ENCODE measurements around the gene SH2B3.
"Not testable (repeated sequence)": the region's sequence is repeated elsewhere in the genome, so short reads cannot be mapped to it uniquely, and the experiment has no call there.

SH2B3 gene

GRCh38 chr12:111398530-111398929 is 7.2 kb upstream of the SH2B3 start:
- Histone ChIP-seq H3K4me1 (no peaks in the 10 kb centered on the region), H3K27ac (no peak overlapping the region), H3K9ac (no peak overlapping the region), H3K4me3 (ENCODE audit: low read depth, low read length) (no peak overlapping the region), H3K4me2 (ENCODE audit: low read length) (no peak overlapping the region), H3K79me2 (no peaks in the 10 kb centered on the region), H3K36me3 (ENCODE audit: control insufficient read depth, insufficient read depth, low read length) (no peaks in the 10 kb centered on the region), H3K27me3 (ENCODE audit: control insufficient read depth, insufficient read depth, low read length) (no peaks in the 10 kb centered on the region), H3K9me3 (ENCODE audit: control insufficient read depth, low read length) (no peaks in the 10 kb centered on the region), H2AFZ (no peak overlapping the region)
- TF ChIP-seq, protein P1, sequence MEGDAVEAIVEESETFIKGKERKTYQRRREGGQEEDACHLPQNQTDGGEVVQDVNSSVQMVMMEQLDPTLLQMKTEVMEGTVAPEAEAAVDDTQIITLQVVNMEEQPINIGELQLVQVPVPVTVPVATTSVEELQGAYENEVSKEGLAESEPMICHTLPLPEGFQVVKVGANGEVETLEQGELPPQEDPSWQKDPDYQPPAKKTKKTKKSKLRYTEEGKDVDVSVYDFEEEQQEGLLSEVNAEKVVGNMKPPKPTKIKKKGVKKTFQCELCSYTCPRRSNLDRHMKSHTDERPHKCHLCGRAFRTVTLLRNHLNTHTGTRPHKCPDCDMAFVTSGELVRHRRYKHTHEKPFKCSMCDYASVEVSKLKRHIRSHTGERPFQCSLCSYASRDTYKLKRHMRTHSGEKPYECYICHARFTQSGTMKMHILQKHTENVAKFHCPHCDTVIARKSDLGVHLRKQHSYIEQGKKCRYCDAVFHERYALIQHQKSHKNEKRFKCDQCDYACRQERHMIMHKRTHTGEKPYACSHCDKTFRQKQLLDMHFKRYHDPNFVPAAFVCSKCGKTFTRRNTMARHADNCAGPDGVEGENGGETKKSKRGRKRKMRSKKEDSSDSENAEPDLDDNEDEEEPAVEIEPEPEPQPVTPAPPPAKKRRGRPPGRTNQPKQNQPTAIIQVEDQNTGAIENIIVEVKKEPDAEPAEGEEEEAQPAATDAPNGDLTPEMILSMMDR (IDR thresholded peaks at IDR 0.05), result no peak

DNA sequence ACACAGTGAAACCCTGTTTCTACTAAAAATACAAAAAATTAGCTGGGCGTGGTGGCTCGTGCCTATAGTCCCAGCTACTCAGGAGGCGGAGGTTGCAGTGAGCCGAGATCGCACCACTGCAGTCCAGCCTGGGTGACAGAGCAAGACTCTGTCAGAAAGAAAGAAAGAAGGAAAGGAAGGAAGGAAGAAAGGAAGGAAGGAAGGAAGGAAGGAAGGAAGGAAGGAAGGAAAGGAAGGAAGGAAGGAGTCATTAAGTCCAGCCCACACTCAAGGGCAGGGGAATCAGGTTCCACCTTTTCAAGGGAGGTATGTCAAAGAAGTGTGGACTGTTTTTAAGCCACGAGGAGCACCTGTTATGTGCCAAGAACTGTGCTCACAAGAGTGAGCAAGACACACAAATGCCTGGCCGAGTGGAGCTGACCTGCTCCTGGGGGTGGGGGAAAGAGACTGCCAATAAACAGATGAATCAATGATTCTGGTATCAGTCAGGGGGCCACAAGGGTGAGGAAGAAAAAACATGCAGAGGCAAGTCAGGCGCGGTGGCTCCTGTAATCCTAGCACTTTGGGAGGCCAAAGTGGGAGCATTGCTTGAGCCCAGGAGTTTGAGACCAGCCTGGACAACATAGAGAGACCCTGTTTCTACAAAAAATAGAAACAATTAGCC is 5.8 kb upstream of the SH2B3 start:
- not testable (repeated sequence) for H3K4me2 ChIP-seq (ENCODE audit: low read length); H3K36me3 ChIP-seq (ENCODE audit: control insufficient read depth, insufficient read depth, low read length); H3K79me2 ChIP-seq; H3K9me3 ChIP-seq (ENCODE audit: control insufficient read depth, low read length); H2AFZ ChIP-seq; H3K27me3 ChIP-seq (ENCODE audit: control insufficient read depth, insufficient read depth, low read length); H3K4me3 ChIP-seq (ENCODE audit: low read depth, low read length); H3K9ac ChIP-seq; H3K4me1 ChIP-seq; H3K27ac ChIP-seq

- no peak overlapping the region for H3K27ac ChIP-seq
- no peak overlapping the region for H3K9ac ChIP-seq
- H3K27me3 ChIP-seq (ENCODE audit: control insufficient read depth, insufficient read depth, low read length), result no peaks in the 10 kb centered on the region
- TF ChIP-seq, protein P1 (IDR thresholded peaks at IDR 0.05), result no peak
- H3K9me3 ChIP-seq (ENCODE audit: control insufficient read depth, low read length), result no peaks in the 10 kb centered on the region
- no peaks in the 10 kb centered on the region for H3K79me2 ChIP-seq
- H3K4me3 ChIP-seq (ENCODE audit: low read depth, low read length), result no peak overlapping the region
- H3K4me2 ChIP-seq (ENCODE audit: low read length), result no peak overlapping the region
- H2AFZ ChIP-seq, result no peak overlapping the region
- no peaks in the 10 kb centered on the region for H3K4me1 ChIP-seq
- no peaks in the 10 kb centered on the region for H3K36me3 ChIP-seq (ENCODE audit: control insufficient read depth, insufficient read depth, low read length)
Measured at GRCh38 chr12:111401167-111401605, 4.5 kb upstream of the SH2B3 start.

DNA sequence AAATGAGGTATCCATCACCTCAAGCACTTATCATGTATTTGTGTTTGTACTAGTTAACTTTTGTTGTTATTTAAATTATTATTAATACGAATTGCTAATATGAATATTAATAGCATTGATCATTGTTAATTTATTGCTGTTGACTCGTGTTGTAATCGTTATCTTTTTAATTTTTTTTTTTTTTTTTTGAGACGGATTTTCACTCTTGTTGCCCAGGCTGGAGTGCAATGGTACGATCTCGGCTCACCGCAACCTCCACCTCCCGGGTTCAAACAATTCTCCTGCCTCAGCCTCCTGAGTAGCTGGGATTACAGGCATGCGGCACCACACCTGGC is 3.3 kb upstream of the SH2B3 start:
- not testable (repeated sequence) for H3K4me2 ChIP-seq (ENCODE audit: low read length); H2AFZ ChIP-seq; H3K36me3 ChIP-seq (ENCODE audit: control insufficient read depth, insufficient read depth, low read length); H3K27me3 ChIP-seq (ENCODE audit: control insufficient read depth, insufficient read depth, low read length); H3K79me2 ChIP-seq; H3K4me1 ChIP-seq; H3K4me3 ChIP-seq (ENCODE audit: low read depth, low read length); H3K9ac ChIP-seq; H3K9me3 ChIP-seq (ENCODE audit: control insufficient read depth, low read length); H3K27ac ChIP-seq

GRCh38 chr12:111404362-111405148 is 1.2 kb upstream of the SH2B3 start:
- H3K4me1 ChIP-seq, result peaks cover 5% of the 10 kb centered on the region
- H3K9ac ChIP-seq, result no peak overlapping the region
- H3K79me2 ChIP-seq, result no peaks in the 10 kb centered on the region
- no peak overlapping the region for H3K4me3 ChIP-seq (ENCODE audit: low read depth, low read length)
- H3K9me3 ChIP-seq (ENCODE audit: control insufficient read depth, low read length), result no peaks in the 10 kb centered on the region
- H3K27me3 ChIP-seq (ENCODE audit: control insufficient read depth, insufficient read depth, low read length), result no peaks in the 10 kb centered on the region
- H2AFZ ChIP-seq, result peak overlapping the region; percentile 85
- peak overlapping the region; percentile 24 for H3K27ac ChIP-seq
- H3K36me3 ChIP-seq (ENCODE audit: control insufficient read depth, insufficient read depth, low read length), result no peaks in the 10 kb centered on the region
- TF ChIP-seq, protein P1 (IDR thresholded peaks at IDR 0.05), result no peak
- peak overlapping the region; percentile 65 for H3K4me2 ChIP-seq (ENCODE audit: low read length)

All from parathyroid adenoma (tissue), 2 donors.